Duodenal mucosa (tissue), 2 donors: Measurements from ENCODE around the gene ADCK1.
"Not testable (repeated sequence)": the region's sequence is repeated elsewhere in the genome, so short reads cannot be mapped to it uniquely, and the experiment has no call there.

Experiments
- H3K27ac ChIP-seq: one replicate; pipeline ENCODE4 v1.7.0; 2013; ENCODE audit warnings: low read depth, low read length
- H3K27me3 ChIP-seq, 2 donors: one replicate each; pipeline ENCODE4 v1.7.0; 2013; ENCODE audit warnings: low read length in 2 of 2, control low read depth in 1 of 2; ENCODE audit not compliant: insufficient read depth in 2 of 2, control insufficient read depth in 1 of 2
- H3K36me3 ChIP-seq, 2 donors: one replicate each; pipeline ENCODE4 v1.7.0; 2013; ENCODE audit warnings: low read length in 2 of 2, control low read depth in 1 of 2; ENCODE audit not compliant: insufficient read depth in 2 of 2, control insufficient read depth in 1 of 2
- H3K4me1 ChIP-seq, 2 donors: one replicate each; pipeline ENCODE4 v1.7.0; 2013; ENCODE audit warnings: low read length in 2 of 2, control low read depth in 1 of 2; ENCODE audit not compliant: insufficient read depth in 2 of 2, control insufficient read depth in 1 of 2
- H3K4me3 ChIP-seq, 2 donors: one replicate each; pipeline ENCODE4 v1.7.0; 2013; ENCODE audit warnings: low read length in 2 of 2, low read depth in 1 of 2
- H3K9ac ChIP-seq, 2 donors: one replicate each; pipeline ENCODE4 v1.7.0; 2013; ENCODE audit warnings: low read length in 2 of 2, low read depth in 1 of 2
- H3K9me3 ChIP-seq, 2 donors: one replicate each; pipeline ENCODE4 v1.7.0; 2013; ENCODE audit warnings: low read length in 2 of 2, control low read depth in 1 of 2; ENCODE audit not compliant: control insufficient read depth in 1 of 2

Gene ADCK1

DNA sequence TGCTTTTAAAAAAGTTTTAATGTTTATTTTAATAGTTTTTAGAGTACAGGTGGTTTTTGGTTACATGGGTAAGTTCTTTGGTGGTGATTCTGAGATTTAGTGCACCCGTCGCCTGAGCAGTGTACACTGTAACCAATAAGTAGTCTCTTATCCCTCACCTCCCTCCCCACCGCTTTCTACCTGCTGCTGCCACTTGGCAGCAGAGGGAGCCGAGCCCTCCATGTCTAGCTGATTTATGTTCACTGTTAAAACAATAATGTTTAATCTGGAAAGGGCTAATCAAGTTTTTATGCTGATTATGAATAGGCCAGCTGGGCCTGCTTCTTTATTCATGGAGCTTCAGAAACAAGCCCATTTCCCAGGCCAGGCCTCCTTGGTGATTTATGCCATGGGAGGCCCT is 73.1 kb downstream of the ADCK1 start:
- H3K9ac ChIP-seq: no peak overlapping the region
- peaks cover 0 to 4% of the 10 kb centered on the region in 2 donors for H3K9me3 ChIP-seq
- no peak overlapping the region for H3K27ac ChIP-seq
- no peaks in the 10 kb centered on the region for H3K27me3 ChIP-seq
- H3K36me3 ChIP-seq: peaks cover 0 to 9% of the 10 kb centered on the region in 2 donors
- no peaks in the 10 kb centered on the region for H3K4me1 ChIP-seq
- H3K4me3 ChIP-seq: no peak overlapping the region

DNA sequence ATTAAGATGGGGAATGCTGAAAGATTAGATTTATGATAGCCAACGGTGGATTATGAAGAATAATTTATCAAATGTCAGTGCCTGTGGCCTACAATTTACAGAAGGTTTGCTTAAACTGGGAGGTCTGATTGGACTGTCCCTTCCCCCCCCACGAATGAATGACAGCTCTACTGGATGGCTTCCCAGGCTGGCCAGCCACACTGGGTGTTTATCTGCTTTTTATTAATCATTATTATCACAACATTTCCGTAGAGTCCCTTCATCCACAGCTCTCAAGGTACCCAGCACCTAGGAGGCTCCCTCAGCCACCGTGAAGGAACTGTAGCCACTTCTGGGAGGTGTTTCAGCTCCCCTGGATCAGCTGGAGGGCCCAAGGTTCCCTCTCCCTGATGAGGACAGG is 78.9 kb downstream of the ADCK1 start:
- H3K9me3 ChIP-seq: peaks cover 0 to 4% of the 10 kb centered on the region in 2 donors
- no peak overlapping the region for H3K4me3 ChIP-seq
- no peak overlapping the region for H3K27ac ChIP-seq
- H3K4me1 ChIP-seq: no peaks in the 10 kb centered on the region
- peaks cover 0 to 8% of the 10 kb centered on the region in 2 donors for H3K36me3 ChIP-seq
- no peak overlapping the region for H3K9ac ChIP-seq
- no peaks in the 10 kb centered on the region for H3K27me3 ChIP-seq

DNA sequence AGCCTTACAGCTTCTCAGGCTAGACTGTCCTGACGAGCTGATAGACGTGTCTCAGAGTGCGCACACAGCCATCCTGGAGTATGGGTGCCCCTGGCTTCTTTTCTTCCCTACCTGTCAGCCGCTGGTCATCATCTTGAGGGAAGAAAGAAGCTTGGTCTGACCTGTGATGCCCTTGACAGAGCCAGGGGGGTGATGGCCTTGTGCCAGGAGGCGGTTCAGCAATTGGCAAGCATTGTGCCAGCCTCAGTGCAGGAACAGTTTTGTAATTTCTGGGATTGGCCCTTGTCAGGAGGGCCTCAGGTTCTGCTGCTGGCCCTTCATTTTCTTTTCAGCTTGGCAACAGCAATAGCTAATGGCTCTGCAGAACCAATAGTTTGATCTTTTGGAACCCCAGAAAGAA is 80.1 kb downstream of the ADCK1 start:
- Histone ChIP-seq H3K4me3 (no peak overlapping the region), H3K9ac (no peak overlapping the region), H3K27me3 (no peaks in the 10 kb centered on the region), H3K36me3 (peaks cover 0 to 4% of the 10 kb centered on the region in 2 donors), H3K27ac (no peak overlapping the region), H3K9me3 (peaks cover 0 to 4% of the 10 kb centered on the region in 2 donors), H3K4me1 (no peaks in the 10 kb centered on the region)

DNA sequence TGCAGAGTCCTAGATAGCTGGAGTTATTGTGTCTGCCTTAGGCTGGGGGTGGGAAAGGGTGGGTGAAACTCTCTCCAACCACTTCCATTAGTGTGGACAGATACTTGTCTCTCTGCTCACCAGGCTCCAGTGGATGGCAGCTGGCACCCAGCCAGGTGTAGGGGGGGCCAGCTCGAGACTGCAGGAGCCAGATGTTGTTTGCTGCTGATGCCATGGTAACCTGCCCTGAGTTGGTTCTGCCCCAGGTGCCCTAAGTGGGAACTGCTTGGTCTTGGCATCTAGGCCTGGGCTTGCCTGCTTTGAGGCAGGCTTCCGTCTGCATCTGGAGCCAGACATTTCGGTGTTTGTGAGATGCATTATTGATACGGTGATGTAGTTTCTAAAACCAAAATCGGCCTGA is 82.2 kb downstream of the ADCK1 start:
- Histone ChIP-seq H3K27ac (no peak overlapping the region), H3K4me1 (no peaks in the 10 kb centered on the region), H3K36me3 (peaks cover 0 to 2% of the 10 kb centered on the region in 2 donors), H3K4me3 (no peak overlapping the region), H3K9me3 (no peaks in the 10 kb centered on the region), H3K27me3 (no peaks in the 10 kb centered on the region), H3K9ac (no peak overlapping the region)

DNA sequence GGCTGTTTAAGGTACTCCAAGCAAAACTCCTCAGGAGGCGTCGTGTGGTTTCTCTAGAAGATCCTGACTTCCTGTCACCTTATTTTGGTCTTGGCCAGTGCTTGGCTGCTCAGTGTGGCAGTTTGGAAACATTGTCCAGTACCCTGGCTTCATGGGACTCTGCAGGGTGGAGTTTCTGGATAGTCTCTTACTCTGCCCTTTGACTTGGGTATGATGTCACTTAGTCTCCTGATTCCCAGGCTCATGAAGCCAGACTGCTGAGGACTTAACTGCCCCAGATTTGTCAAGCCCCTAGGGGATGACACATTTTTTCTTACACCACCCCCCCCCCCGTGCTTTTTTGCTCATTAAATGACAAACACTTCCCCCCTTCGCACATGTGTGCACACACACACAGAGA is 82.7 kb downstream of the ADCK1 start:
- no peaks in the 10 kb centered on the region for H3K9me3 ChIP-seq
- no peaks in the 10 kb centered on the region for H3K27me3 ChIP-seq
- H3K4me1 ChIP-seq: no peaks in the 10 kb centered on the region
- H3K36me3 ChIP-seq: peaks cover 0 to 7% of the 10 kb centered on the region in 2 donors
- H3K4me3 ChIP-seq: no peak overlapping the region
- no peak overlapping the region for H3K27ac ChIP-seq
- no peak overlapping the region for H3K9ac ChIP-seq

DNA sequence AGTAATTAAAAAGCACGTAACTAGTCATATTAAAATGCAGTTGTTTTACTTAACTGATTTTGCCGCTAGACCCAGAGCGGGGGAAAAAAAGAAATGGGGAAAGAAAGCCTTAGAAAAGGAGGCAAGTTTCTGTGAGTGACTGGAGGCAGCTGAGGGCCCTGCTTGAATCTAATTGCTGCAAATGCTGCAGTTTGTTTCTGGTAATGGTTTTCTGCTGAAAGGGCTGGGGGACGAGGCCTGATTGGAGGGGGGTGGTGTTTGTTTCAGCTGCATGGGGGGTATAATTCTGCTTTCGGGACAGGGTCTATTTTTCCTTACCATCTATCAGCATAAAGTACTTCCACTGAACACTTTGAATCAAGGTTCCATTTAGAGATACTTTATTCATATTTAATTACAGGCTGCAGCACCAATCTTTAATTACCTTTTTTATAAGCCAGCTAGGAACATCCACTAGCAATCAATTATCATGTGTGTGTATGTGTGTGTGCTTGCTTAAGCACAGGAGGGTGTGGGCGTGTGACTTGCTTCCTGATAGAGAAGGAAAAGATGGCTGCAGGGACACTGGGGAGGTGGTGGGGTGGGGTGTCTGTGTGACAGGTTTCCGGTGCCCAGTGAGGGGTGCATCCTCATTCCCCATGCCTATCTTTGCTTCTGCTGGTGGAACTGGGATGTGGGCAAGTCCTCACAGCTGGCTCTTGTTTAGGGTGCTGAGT is 83.4 kb downstream of the ADCK1 start:
- Histone ChIP-seq H3K27ac (no peak overlapping the region), H3K27me3 (no peaks in the 10 kb centered on the region), H3K9me3 (no peaks in the 10 kb centered on the region), H3K9ac (no peak overlapping the region), H3K36me3 (peaks cover 0 to 14% of the 10 kb centered on the region in 2 donors), H3K4me3 (no peak overlapping the region), H3K4me1 (no peaks in the 10 kb centered on the region)

DNA sequence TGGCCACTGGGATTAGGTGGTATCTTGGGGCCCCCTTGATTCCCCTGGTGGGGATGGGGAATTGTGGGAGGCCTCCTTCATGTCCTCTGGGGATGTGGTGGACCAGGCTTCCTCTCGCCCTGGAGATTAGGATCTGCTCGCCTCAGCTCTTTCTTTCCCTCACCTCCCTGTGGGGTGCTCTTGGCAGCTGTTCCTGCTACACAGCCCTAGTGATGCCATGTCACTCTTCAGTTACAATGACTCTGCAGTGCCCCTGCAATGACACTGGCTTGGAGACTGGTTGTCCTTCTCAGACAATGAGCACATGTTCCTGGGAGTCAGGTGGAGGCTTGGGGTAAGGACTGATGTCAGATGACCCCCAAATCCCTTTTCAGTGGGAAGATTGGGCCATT is 83.9 kb downstream of the ADCK1 start:
- Histone ChIP-seq H3K4me1 (no peaks in the 10 kb centered on the region), H3K27me3 (no peaks in the 10 kb centered on the region), H3K27ac (no peak overlapping the region), H3K4me3 (no peak overlapping the region), H3K9me3 (no peaks in the 10 kb centered on the region), H3K9ac (no peak overlapping the region), H3K36me3 (peaks cover 5 to 18% of the 10 kb centered on the region in 2 donors)

DNA sequence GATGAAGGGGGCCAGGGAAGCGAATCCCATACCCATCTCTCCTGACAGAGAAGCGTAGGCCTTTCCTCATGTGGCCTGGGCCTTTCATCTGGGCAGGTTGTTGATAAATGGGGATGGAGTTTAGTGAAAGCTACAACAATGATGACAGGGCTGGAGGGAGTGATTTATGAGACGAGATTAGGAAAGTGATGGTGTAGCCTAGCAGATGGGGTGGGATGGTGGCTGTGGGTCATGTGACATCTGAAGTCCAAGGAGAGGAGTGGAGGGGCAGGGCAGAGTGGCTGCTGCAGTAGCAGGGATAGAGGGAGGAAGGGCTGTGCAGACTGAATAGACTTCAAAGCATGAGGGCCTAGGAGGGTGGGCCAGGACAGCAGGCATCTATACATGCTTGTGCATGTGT is 85.5 kb downstream of the ADCK1 start:
- no peaks in the 10 kb centered on the region for H3K27me3 ChIP-seq
- H3K36me3 ChIP-seq: peaks cover 5 to 18% of the 10 kb centered on the region in 2 donors
- no peak overlapping the region for H3K9ac ChIP-seq
- H3K27ac ChIP-seq: no peak overlapping the region
- no peak overlapping the region for H3K4me3 ChIP-seq
- no peaks in the 10 kb centered on the region for H3K4me1 ChIP-seq
- peaks cover 0 to 6% of the 10 kb centered on the region in 2 donors for H3K9me3 ChIP-seq

DNA sequence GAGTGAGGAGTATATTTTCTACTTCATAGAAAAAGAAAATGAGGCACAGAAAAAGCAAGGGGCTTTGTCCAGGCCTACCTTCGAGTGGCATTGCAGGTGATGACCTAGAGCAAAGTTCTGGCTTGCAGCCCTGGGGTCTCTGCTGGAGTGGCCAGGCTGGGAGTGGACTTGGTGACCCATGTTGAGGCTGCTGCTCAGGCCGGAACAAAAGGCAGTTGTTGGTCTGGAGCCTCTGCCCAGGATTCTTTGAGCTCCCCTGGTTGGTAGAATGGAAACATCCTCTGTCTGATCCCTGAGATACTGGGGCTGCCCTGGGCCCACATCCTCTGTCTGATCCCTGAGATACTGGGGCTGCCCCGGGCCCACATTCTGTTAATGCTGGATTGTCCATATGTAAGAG is 86.1 kb downstream of the ADCK1 start:
- H3K27ac ChIP-seq: no peak overlapping the region
- no peaks in the 10 kb centered on the region for H3K27me3 ChIP-seq
- H3K4me3 ChIP-seq: no peak overlapping the region
- H3K36me3 ChIP-seq: peaks cover 5 to 18% of the 10 kb centered on the region in 2 donors
- H3K9me3 ChIP-seq: peaks cover 0 to 6% of the 10 kb centered on the region in 2 donors
- no peak overlapping the region for H3K9ac ChIP-seq
- H3K4me1 ChIP-seq: no peaks in the 10 kb centered on the region

DNA sequence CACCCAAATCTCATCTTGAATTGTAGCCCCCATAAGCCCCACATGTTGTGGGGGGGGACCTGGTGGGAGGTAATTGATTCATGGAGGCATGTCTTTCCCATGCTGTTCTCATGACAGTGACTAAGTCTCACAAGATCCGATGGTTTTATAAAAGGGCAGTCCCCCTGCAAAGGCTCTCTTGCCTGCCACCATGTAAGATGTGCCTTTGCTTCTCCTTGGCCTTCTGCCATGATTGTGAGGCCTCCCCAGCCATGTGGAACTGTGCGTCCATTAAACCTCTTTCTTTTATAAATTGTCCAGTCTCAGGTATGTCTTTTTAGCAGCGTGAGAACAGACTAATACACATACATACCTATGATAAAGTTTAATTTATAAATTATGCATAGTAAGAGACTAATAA is 89.0 kb downstream of the ADCK1 start:
- H3K27ac ChIP-seq, H3K4me1 ChIP-seq, H3K4me3 ChIP-seq, H3K27me3 ChIP-seq, H3K9me3 ChIP-seq, H3K9ac ChIP-seq: not testable (repeated sequence)
- peaks cover 5 to 18% of the 10 kb centered on the region in 2 donors for H3K36me3 ChIP-seq
